Body of pancreas (tissue), 4 donors: ENCODE results near the gene RAPGEF5. TPM values are rescaled to one million over a fixed set of nuclear protein-coding genes. Genes with fewer than 3 reads are reported as not detected.
A peak's percentile ranks its signal among the peaks of the same experiment; 100 is the strongest.

Experiments used
- ATAC-seq: fragments of 150-250 bp; one replicate; pipeline ENCODE4 v1.9.1; 2016
- DNase-seq, 4 donors: peaks; one replicate each; pipeline ENCODE4 v3.0.0-alpha.2; 2019
- H3K27ac ChIP-seq, 4 donors: fragments of 200-600 bp; sonication (generic); 1 replicate in 3 of 4; 2 replicates in 1 of 4; pipeline versions ENCODE4 v1.5.1 to v1.6.1; 2016 to 2019; ENCODE audit warnings: mild to moderate bottlenecking in 1 of 4, mixed read lengths in 1 of 4, moderate library complexity in 1 of 4
- H3K27me3 ChIP-seq, 2 donors: fragments of 200-600 bp; sonication (generic); one replicate each; pipeline ENCODE4 v1.6.0; 2016; ENCODE audit warnings: mild to moderate bottlenecking in 1 of 2
- H3K36me3 ChIP-seq, 2 donors: fragments of 200-600 bp; sonication (generic); replicated peaks in 1 of 2; 2 replicates each; pipeline ENCODE4 v1.5.1; 2016; ENCODE audit warnings: low read depth in 2 of 2; ENCODE audit not compliant: insufficient read depth in 1 of 2
- H3K4me1 ChIP-seq: fragments of 200-600 bp; sonication (generic); one replicate; pipeline ENCODE4 v1.6.0; 2016
- H3K4me3 ChIP-seq, 2 donors: fragments of 200-600 bp; sonication (generic); 1 replicate in 1 of 2; 2 replicates in 1 of 2; pipeline ENCODE4 v1.5.1; 2016 to 2019
- H3K9me3 ChIP-seq, 3 donors: fragments of 200-600 bp; sonication (generic); 1 replicate in 2 of 3; 2 replicates in 1 of 3; pipeline ENCODE4 v1.5.1; 2016
- POLR2A ChIP-seq, 3 donors: fragments of 450-650 bp; IDR thresholded peaks; one replicate each; pipeline ENCODE4 v1.6.1; 2016; ENCODE audit warnings: antibody characterized with exemption in 3 of 3, mild to moderate bottlenecking in 2 of 3
- WGBS, 2 donors: methylation state at CpG; one replicate each; pipeline ENCODE4 v1.1.5; 2017; 5-methylcytosine and 5-hydroxymethylcytosine counted together
- intact Hi-C: fragments of 100-400 bp; cut with DNase I; formaldehyde crosslinking; loops from one replicate; pipeline ENCODE4 v1.15.1; 2023
- total RNA-seq, 2 donors: library from RNA; depleted of rRNA; stranded (reverse); fragments of >200 nt; gene quantifications; one replicate each; pipeline ENCODE4 v1.1.0, GENCODE V29; 2016
- TF ChIP-seq, protein P1 (sequence below), 7 experiments: fragments of 450-650 bp in 4 of 7; fragments of 200-600 bp in 3 of 7; sonication (generic) in 3 of 7; IDR thresholded peaks; one replicate each; pipeline ENCODE4 v1.5.1; 2016 to 2019; ENCODE audit warnings: antibody characterized with exemption in 7 of 7

The RAPGEF5 gene
- total RNA-seq, 2 donors from 2014 or later: 68.0 to 151 TPM

DNA sequence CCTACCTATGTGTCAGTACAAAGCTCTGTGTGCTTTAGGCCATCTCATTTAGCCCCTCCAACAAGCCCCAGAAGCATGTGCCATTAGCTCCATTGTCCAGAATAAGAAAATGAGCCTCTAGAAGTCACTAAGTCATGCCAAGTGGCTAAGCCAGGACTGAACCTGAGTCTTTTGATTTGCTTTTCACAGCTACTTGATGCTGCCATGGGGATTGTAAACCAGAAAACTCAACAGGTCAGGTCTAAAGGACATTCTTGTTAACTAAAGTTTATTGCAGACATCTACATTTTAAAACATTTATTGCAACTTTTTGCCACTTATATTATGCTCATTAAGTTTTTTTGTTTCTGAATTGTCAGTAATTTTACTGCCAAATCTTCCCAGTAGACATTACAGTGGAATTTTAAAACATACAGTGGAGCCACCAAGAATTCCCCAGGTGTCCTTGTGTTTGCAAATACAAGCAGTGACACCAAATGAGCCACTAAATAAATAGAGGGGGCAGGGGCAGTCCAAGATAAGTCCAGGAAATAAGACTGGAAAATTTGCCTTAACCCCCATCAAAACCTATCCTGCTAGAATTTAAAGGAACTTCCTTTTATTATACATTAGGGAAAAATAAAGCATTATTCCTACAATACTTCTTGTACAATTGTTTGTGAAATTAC, 115.9 kb downstream of the RAPGEF5 start:
- H3K27me3 ChIP-seq: no peaks in the 10 kb centered on the region
- H3K36me3 ChIP-seq: no peaks in the 10 kb centered on the region
- H3K9me3 ChIP-seq: no peaks in the 10 kb centered on the region
- H3K4me1 ChIP-seq: peaks cover 39% of the 10 kb centered on the region
- H3K4me3 ChIP-seq: no peak overlapping the region
- H3K27ac ChIP-seq: peak overlapping the region in 1 of 4 donors; percentile 2
- intact Hi-C loops: no loop called here
- TF ChIP-seq POLR2A (IDR thresholded peaks at IDR 0.05): no peak
- TF ChIP-seq, protein P1, sequence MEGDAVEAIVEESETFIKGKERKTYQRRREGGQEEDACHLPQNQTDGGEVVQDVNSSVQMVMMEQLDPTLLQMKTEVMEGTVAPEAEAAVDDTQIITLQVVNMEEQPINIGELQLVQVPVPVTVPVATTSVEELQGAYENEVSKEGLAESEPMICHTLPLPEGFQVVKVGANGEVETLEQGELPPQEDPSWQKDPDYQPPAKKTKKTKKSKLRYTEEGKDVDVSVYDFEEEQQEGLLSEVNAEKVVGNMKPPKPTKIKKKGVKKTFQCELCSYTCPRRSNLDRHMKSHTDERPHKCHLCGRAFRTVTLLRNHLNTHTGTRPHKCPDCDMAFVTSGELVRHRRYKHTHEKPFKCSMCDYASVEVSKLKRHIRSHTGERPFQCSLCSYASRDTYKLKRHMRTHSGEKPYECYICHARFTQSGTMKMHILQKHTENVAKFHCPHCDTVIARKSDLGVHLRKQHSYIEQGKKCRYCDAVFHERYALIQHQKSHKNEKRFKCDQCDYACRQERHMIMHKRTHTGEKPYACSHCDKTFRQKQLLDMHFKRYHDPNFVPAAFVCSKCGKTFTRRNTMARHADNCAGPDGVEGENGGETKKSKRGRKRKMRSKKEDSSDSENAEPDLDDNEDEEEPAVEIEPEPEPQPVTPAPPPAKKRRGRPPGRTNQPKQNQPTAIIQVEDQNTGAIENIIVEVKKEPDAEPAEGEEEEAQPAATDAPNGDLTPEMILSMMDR (IDR thresholded peaks at IDR 0.05): no peak
- peak in 1 of 4 donors; percentile 15 for DNase-seq
- no peak for ATAC-seq

DNA sequence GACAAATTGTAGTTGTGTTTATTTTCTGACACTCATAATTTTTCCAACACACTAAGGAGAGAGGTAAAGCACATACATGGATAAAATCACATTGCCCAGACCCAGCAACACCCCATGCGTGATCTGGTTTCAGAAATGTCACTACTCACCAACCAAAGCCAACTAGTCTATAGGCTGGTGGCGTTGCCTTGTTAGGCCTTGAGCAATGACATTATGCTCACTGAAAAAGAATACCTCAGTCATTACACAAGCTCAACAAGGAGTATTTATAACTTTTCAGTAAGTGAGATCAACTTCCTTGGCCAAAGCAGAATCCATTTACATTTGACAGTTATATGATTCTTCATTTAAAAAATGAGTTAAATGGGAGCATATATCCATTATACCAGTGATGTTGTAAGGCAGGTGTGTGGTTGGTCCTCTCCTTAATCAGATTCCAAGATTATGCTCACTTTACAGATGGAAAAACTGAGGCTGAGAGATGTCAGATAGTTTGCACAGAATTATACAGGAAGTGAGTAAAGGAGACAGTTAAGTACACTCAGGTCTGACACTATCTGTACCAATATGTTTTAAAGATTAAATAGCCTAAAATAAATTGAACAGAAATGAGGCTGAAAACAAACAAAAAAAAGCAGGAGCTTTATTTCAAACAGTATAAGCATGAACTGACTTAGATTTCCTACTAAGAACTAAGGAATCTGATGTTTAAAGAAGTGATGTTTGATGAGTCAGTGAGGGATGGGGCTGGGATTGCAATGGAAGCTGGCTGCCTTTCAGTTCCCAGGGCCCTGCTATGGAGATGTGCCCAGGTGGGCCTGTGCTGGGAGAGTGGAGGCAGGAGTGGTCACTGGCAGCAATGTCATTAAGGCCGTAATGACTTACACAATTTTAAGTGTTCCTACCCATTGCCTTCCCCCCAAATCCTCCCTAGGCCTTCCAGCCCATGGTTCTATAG, 118.3 kb downstream of the RAPGEF5 start:
- 89 to 91% methylated on average over 3 of the region's 3 CpGs for WGBS, 2 donors

DNA sequence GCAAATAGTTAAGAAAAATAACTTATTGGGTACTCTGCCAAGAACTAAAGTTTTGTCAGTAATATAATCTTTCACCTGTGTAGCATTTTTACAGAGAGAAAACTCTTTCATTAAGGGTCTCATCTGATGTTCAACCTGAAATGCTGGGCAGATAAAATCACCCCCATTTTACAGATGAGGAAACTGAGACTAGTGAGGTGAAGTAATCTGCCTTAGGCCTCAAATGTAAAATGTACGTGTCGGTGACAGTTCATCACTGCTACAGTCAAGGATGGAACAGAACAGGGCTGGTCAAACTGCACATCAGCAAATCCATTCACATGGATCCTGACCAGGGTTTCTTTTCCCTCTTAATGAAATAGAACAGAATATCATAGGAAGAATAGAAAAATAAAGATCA, 121.8 kb downstream of the RAPGEF5 start:
- Histone ChIP-seq H3K4me3 (no peak overlapping the region), H3K4me1 (peaks cover 48% of the 10 kb centered on the region), H3K36me3 (no peaks in the 10 kb centered on the region), H3K9me3 (no peaks in the 10 kb centered on the region), H3K27ac (no peak overlapping the region), H3K27me3 (no peaks in the 10 kb centered on the region)
- DNase-seq (no peak), ATAC-seq (no peak)
- WGBS, 2 donors: 87 to 100% methylated on average over 2 of the region's 2 CpGs
- intact Hi-C loops: no loop called here
- TF ChIP-seq POLR2A (IDR thresholded peaks at IDR 0.05): no peak
- TF ChIP-seq, protein P1 (IDR thresholded peaks at IDR 0.05): no peak

More for the DNA sequence above, 118.3 kb downstream of the RAPGEF5 start:
- TF ChIP-seq, protein P1 (IDR thresholded peaks at IDR 0.05): no peak
- TF ChIP-seq POLR2A (IDR thresholded peaks at IDR 0.05): no peak
- peaks cover 63% of the 10 kb centered on the region for H3K4me1 ChIP-seq
- no peak for ATAC-seq
- DNase-seq: no peak
- H3K4me3 ChIP-seq: no peak overlapping the region
- H3K36me3 ChIP-seq: no peaks in the 10 kb centered on the region
- H3K27ac ChIP-seq: no peak overlapping the region
- no peaks in the 10 kb centered on the region for H3K27me3 ChIP-seq
- no peaks in the 10 kb centered on the region for H3K9me3 ChIP-seq
- intact Hi-C loops: no loop called here

DNA sequence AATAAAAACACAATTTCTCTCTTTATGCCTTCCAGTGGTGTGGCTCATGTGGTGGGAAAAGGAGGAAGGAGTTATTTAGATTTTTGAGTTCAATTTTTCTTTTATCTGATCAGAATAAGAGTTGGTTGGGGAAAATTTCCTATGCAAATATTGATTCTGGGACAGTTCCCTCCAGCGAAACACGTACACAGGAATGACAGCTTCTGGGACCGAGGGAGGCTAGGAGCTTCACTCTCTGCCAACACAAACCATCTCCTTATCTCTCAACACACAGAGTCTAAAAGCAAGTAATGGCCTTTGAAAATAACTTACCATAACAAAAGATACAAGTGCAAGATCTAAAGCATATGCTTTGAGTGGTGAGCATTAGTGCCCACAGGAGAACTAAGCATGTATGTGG, 122.7 kb downstream of the RAPGEF5 start:
- no peak for TF ChIP-seq POLR2A (IDR thresholded peaks at IDR 0.05)
- TF ChIP-seq, protein P1 (IDR thresholded peaks at IDR 0.05): no peak
- H3K27ac ChIP-seq: peak overlapping the region in 1 of 4 donors; percentile 8
- no peaks in the 10 kb centered on the region for H3K9me3 ChIP-seq
- DNase-seq (peak in 3 of 4 donors; percentile 21 to 50 (median 29)), ATAC-seq (peak; percentile 73)
- peaks cover 48% of the 10 kb centered on the region for H3K4me1 ChIP-seq
- H3K36me3 ChIP-seq: no peaks in the 10 kb centered on the region
- intact Hi-C loops: no loop called here
- no peak overlapping the region for H3K4me3 ChIP-seq
- WGBS, 2 donors: 18% methylated on average over 3 of the region's 3 CpGs
- H3K27me3 ChIP-seq: no peaks in the 10 kb centered on the region
